NOMO-1 (cell line): Measurements from ENCODE around the gene TMEM212.

ENCODE experiments used
- DNase-seq, 2 experiments: peaks; one replicate each; lab custom pipeline; 2025; ENCODE audit not compliant: unreplicated experiment in 2 of 2; lab: John Stamatoyannopoulos, UW

Gene TMEM212

DNA sequence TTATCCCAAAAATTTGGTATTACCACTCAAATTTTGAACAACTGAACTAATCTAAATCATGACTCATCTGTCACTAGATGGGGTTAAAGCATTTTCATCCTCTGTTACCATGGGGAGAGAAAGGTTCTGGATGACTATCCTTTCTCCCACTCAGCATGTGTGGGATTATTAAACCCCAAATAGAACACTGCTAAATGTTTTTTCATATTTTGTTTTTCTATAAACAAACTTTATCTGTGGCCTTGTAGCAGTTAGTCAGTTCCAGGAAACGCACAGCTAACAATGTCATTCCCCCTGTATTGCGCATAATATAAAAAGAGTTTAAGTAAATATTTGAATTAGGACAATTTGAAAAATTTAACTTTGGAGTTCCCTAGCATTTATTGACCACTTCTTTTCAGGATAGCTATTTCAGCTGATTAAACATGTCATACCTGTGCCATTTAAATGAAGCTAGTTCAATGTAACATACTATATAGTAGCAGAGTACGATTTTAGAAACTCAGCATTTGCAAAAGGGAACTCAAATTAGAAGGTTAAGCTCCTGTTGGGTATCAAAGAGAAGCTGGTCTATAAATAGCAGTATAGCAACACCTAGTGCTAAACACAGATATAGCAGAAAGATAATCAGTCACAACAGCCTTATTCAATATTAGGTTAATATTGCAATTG lies 9.2 kb upstream of the TMEM212 start:
- peak; percentile 40 to 90 for DNase-seq

DNA sequence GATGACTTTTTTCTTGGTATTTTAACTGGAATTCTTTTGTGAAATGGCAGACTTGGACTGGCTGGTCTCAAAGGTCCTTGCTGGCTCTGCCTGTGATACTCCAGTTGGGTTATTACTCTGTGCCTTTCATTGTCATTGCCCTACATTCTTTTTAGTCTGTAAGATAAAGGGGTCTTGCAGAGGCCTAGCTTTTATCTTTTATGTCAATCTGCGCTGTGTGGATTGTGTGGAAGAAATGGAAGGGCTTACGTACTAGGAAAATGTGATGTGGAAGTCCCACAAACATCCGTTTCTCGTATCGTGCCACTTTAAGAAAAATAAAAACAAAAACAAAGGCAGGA lies 8.7 kb upstream of the TMEM212 start:
- DNase-seq, result no peak

DNA sequence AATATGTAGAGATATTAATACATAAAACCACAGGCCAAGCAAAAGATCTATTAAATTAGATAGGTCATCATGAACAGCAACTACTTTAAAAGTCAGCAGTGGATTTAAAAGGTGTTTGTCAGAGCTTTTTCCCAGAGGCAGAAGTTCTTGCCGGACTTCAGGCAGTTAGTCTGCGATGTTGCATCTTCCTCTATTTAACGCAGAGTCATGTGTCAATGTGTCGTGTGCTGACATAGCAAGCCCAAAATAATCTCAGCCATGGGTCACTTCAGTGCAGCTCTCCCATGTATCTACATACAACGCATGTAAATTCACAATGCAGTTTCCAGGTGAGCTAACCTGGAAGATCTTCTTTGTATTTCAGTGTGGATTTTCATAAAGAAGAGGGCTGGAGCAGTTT lies 8.0 kb upstream of the TMEM212 start:
- DNase-seq, result peak; percentile 77 to 89

DNA sequence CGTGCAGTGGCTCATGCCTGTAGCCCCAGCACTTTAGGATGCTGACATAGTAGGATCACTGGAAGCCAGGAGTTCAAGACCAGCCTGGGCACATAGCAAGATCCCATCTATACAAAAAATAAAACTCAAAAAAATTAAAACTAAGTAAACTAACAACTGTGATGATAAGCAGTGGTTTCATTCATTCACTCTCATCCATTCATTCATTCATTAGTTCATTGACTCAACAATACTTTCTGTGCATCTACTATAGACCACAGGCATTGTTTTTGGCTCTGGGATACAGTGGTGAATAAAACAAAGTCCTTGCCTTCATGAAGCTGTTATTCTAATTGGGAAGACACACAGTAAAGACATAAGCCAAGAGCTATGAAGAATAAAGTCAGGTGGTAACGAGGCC lies 7.5 kb upstream of the TMEM212 start:
- DNase-seq, result no peak

DNA sequence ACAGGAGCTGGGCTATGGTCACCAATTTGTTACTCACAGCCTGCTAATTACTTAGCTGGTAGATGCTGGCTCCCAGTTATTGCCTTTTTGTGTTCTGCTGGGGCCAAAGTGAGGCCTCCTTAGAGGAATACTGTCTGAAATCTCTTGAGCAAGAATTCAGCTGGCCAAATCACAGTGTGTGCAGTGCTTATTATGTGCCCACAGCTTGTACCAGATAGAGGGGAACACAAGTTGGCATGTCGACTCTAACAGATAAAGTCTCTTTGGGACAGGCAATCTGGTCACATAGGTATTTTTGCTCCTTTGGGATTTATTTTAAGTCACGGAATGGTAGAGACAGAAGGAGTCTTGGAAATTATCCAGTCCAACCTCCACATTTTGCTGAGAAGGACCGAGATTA lies 6.3 kb upstream of the TMEM212 start:
- no peak for DNase-seq

DNA sequence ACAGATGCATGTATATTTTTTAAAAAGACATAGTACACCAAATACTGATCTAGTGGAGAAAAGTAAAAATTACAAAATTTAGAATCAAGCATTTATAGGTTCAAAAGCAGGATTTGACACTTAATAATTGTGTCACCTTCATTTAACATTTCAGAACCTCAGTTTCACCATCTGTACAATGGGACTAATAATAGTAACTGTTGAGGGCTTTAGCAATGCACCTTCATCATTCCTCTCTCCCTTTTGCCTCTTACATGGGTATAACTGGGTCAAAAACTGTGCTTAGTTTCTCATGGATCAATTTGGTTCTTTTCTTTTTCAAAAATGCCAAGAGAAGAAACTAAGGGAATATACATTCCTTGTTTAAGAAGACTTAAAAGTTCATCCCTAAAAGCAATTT lies 5.5 kb upstream of the TMEM212 start:
- DNase-seq, result no peak

DNA sequence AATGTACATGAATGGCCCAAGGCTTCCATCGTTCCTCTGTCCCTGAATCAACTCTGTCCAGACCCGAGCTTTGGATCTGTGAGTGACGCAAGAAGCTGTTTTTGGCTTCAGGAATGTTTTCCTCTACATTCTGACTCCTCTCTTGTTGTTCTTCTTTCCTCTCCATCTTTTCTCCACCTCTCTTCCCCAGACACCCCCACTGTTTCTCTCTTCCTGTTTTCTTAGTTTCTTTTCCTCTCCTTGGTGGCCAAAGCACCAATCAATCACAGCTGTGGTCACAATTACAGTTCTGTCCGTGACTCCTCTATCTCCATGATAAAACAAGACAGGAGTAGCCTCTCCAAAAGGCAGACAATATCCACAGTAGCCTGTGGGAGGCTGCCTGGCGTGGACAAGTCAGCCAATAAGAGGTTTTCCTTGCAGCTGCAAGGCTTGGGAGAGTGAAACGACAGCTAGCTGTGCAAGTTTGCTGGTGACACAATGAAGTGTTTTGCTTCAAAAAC lies 4.9 kb upstream of the TMEM212 start:
- DNase-seq, result peak; percentile 89 to 97

DNA sequence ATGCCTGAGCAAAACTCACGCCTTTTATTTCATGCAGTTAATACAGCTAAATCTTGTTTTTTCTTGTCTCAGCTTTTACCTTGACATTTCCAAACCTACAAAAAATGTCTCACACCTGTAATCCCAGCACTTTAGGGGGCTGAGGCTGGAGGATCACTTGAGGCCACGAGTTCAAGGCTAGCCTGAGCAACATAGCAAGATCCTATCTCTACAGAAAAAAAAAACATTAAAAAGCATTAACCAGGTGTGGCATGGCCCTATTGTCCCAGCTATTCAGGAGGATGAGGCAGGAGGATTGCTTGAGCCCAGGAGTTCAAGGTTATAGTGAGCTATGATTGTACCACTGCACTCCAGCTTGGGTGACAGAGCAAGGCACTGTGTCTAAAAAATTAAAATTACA lies 3.9 kb upstream of the TMEM212 start:
- DNase-seq, result no peak

DNA sequence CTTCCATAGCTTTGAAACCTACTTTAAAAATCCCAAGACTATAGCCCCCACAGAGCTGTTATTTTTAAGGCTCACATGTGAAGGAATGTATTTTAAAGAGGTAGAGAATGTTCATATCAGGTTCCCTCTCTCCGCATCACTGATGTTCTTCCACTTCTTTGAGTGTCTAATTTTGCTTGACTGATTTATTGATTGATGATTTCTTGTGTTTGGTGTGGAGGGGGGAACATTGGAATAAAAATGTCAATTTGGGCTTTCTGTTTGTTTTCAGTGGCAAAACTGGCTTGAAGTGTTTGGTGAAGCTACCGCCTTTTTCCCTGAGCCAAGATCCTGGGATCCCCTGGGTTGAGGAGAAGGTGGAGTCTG lies 2.7 kb upstream of the TMEM212 start:
- no peak for DNase-seq

DNA sequence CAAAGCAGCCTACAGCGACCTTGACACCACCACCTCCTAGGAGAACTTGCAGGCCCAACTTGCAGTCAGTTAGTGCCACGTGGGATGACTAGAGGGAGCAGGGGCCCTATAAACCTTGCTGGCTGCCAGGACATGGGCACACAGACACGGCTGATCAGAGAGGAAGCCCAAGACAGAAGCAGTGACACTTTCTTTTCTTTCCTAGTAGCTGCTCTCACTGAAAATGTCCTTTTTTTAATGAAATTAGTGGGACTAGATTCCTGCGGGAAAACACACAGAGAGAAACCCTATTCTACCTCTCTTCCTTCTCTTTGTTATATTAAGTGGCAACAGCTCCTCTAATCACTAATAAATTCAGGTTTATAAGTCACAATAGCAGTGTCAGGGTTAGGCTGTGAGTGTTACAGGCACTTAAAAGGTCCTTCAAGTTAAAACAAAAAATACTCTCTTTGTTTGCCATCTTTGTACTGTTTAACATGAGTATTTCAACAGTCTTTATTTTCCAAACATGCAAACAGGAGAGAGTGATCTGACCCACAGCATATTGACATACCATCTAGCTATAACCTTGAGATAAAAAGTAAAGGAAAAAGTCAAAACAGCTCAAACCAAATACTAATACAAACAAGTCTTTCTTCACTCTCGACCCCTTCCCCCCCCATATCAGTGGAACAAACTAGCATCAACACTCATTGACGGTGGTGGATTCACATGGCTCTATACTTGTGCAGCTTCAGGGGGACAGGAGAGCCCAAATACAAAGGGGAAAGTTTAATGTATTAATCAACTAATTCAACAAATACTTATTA lies 2.1 kb upstream of the TMEM212 start:
- DNase-seq, result peak; percentile 20 to 53

DNA sequence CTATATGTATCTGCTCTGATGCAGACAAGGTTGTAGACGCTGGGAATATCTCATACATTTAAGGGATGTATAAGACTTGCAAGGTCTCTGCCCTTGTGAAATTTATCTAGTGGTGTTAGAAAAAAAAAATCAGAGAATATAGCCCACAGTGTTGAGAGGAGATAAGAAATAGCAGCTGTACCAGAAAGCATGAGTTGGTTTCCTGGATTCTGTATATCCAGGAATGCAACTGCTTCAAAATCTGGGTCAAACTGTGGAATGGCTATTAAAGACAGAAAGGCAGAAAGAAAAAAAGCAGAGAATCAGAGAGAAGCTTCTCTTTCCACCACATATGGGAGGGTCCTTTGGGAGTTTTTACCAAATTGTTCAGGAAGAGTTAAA lies 1.5 kb upstream of the TMEM212 start:
- no peak for DNase-seq

DNA sequence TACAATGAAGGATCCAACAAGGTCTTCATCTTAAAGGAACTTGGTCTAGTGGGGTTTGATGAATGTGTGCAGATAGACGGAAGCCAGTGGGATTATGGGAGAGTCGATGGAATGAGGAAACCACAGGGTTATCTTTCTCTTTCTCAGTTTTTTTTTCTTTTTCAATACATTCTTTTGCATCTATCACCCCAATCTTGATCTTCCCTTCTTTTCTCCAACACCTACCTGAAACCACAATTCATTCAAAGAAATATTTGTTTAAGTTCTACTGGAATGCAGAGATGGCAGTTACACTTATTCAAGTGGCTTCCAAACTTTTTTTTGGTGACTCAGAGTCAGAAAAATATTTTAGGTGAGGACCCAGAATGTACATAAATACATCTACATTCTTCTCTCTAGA lies 1.7 kb downstream of the TMEM212 start:
- no peak for DNase-seq

DNA sequence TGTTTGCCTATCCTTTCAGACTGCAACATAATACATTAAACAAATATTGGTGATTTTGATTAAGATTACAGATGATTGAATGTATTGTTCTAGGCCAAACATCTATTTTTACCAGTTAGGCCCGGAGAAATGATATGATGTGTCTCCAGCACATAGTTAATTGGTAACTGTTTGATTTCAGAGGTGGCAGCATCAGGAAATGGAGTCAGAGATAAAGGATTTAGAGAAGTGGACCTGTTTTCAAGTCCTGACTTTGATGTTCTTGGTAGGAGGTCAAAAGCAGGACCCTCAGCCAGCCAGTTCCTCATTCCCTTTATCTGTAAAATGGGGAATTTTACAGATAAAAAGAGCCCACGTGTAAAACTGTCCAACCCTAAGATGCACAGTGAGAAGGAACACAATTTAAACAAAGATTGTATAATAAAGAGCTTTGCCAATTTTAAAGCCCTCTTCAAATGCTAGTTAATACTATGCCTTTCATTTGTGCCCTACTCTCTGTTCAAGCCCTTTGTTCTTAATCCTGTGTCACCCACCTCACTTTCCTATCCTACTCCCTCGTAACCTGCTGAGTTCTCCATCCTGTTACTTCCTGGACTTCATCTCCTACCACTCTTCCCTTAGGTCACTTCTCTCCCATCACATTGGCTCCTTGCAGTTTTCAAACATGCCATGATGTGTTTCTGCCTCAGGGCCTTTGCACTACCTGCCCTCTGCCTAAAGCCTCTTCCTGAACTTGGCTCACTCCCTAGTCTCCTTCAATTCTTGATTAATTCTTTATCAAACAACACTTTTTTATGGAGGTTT lies 2.5 kb downstream of the TMEM212 start:
- DNase-seq, result no peak

DNA sequence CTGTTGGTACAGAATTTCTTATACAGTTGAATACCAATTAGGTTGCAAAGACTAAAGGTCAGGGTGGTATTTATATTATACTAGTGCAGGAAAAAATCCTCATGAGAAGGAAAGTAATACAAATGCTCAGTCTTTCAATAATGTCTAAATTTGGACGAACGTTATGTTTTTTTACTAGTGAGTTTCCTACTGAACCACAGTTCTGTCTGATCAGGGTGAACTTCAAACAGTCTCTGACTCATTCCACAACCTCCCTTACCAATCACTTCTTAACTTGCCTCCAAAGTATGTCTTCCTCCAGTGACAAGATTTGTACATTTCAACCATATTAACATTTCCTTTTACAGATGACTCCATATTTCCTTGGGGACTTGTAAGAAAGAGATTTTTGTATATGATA lies 3.4 kb downstream of the TMEM212 start:
- peak in 1 of 2 experiments; percentile 59 for DNase-seq

DNA sequence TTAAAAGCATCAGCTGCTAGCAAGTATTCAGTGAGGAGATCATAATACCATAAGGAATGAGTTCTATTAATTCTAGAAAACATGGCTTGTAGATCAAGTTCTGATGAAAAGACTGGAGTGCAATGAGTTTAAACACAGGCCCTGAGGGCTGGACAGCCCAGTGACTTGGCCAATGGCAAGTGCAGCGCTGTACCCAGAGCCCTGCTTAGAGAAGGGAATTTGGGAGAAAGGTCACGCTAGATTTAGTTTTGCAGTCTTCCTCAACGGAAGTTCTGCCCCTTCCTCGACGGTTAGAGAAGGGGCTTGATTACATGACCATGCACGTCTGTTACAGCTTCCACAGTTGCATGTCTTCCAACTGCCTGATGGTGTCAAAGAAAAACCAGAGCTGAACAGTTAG lies 4.0 kb downstream of the TMEM212 start:
- DNase-seq, result peak; percentile 28 to 66

DNA sequence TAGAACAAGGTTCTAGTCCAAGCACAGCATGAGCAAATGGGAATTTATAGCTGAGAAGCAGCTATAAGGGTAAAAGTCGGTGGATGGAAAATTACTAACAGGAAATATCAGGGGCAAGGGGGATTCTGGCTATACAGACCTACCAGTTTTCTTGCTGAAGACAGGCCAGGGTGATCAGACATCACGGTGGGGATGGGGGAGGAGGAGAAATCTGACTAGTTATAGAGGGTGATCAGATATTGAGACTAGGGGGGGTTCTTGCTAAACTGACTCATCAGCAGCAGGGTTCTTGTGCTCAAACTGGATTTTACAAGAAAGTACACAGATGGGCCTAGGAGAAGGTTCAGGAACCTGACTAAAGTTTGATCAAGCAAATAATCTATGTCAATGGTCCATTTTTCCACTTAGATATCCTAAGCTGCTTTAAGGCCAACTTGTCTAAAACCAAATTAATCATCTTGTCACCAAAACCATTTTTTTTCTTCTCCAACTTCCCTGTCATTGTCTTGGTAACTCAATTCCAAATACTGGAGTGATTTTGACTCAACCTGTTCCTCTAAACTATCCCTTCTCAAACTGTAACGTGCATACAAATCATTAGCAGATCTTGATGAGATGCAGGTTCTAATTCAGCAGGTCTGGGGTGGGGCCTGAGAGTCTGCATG lies 4.6 kb downstream of the TMEM212 start:
- no peak for DNase-seq

DNA sequence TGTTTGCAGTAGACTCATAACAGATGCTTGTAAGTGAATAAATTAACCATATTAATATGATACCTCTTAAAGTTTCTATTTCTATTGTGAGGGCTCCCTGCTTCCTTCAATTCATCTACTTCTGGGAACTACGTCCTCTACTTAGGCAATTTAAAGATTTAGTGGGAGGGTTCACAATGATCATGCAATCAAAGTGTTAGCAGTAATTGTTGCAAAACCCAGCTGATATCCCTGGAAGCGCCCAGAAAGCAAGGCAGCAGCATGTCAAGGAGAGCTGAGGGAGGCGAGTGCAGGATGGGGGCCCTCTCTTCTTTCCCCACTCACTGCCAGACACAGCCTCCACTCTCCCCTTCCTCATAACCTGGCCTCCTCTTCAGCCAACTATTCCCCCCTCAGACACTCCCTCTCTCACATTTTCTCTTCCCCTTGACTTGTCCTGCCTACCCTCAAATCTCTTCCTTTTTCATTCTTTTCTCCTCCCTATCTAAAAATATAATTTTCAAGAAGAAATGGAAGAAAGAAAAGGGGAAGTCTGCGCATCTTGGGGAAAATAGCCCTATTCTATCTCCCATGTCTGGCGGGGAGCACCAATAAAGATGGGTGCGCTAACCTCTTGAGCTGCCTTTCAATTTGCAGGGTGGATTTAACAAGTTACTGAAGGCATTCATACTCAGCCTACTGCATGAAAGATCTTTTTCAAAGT lies 6.6 kb downstream of the TMEM212 start:
- peak; percentile 33 to 40 for DNase-seq

DNA sequence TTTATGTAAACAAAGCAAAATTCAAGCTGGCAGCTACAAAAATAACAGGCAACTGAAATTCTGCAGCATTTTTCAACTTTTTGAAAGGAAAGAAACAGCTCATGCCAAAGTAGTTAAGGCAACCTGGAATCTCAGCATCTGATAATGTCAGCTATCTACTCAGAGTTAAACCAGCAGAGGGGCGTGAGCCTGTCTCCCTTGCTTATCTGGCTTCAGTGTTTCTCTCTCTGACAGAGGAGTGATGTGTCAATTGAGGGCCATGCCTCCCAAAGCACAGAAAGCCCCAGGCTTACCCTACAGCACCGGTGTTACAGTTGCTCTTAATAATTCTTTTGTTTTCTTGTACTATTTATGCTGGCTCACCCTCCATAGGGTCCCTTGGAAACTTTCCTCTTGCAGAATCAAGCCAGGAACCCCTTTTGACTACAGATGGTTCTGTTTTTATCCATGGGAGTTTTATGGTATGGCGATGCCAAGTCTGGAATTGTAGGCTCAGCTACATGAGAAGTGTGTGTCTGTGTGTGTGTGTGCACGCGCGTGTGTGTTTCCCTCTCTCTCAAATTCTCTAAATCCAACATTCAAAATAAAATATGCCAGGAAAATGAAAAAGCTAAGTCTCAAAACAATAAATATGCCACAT lies 7.3 kb downstream of the TMEM212 start:
- DNase-seq, result no peak

DNA sequence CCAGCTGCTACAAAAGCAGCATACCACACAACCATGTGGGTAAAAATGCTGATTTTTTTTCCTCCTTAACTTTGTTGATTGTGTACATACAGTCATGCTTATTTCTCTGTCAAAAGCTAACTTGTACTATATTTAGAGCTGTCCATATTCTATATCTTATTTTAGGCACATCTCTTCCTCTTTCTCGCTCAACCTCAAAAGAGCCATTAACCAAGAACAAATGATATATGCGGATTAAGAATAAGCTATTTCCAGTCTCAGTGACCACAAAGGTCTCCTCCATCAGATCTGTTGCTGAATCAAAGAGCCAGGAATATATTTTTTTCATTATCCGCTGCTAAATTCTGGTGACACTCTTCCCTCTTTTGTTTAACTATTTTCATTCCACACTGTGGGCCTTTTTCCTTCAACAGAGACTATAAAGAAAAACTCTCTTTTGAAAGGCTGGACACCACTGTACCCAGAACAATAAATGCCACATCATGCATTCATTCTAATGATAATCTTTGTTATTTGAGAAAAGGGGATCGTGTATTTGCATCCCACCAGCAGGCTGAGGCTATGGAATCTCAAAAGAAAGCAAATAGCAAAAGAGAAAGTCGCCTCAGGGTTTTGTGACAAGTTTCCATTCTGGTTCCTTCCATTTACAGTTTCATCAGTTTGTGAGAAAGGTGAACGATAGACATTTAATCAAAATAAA lies 8.0 kb downstream of the TMEM212 start:
- DNase-seq, result peak; percentile 80 to 99
